ENCODE data around the gene TBC1D5. TPM values are rescaled to one million over a fixed set of nuclear protein-coding genes. Genes with fewer than 3 reads are reported as not detected.

Gene TBC1D5
- total and polyA plus RNA-seq, 2 of the 8 experiments (the other 6 are each of a cell fraction or from before 2014, with no cell fraction given) = 11.0 to 22.9 TPM

GRCh38 chr3:17683542-17684207, 58.8 kb downstream of the TBC1D5 start (continued):
- TF ChIP-seq CHD7 (IDR thresholded peaks at IDR 0.05; ENCODE audit: insufficient replicate concordance, low read length) (no peak), ASH2L (IDR thresholded peaks at IDR 0.05; ENCODE audit: low read length) (no peak), RNF2 (IDR thresholded peaks at IDR 0.05; ENCODE audit: borderline replicate concordance, low read depth, low read length, missing control alignments, poor library complexity, severe bottlenecking) (no peak), SRF (IDR thresholded peaks at IDR 0.05; ENCODE audit: low read depth, low read length) (no peak), NANOG (IDR thresholded peaks at IDR 0.05; ENCODE audit: insufficient read depth, low read depth, low read length, poor library complexity, severe bottlenecking) (no peak), RFX5 (IDR thresholded peaks at IDR 0.05; ENCODE audit: borderline replicate concordance, low read depth, low read length) (no peak), EZH2 (IDR thresholded peaks at IDR 0.05; ENCODE audit: low read depth, low read length, severe bottlenecking) (no peak), SUZ12 (IDR thresholded peaks at IDR 0.05; ENCODE audit: low read length) (no peak), TAF7 (optimal IDR thresholded peaks at IDR 0.05; ENCODE audit: borderline replicate concordance, low read depth, low read length) (no peak)
